Stimulated activated CD4-positive, alpha-beta T cell treated with anti-CD3 and anti-CD28 coated beads, TNF-alpha, amount 100 ng/mL, for 1 hour (primary cell): ENCODE measurements around the gene CDK13.

Experiments
- DNase-seq, 3 donors: peaks; one replicate each; pipeline ENCODE4 v3.0.0-alpha.2; 2020; ENCODE audit warnings: low read depth in 3 of 3, low spot score in 1 of 3

Gene CDK13

GRCh38 chr7:40008223-40008815 is 58.3 kb downstream of the CDK13 start:
- DNase-seq = no peak

GRCh38 chr7:40009301-40009700 is 59.2 kb downstream of the CDK13 start:
- DNase-seq = no peak

- DNase-seq = no peak
These were observed 64.3 kb downstream of the CDK13 start for GRCh38 chr7:40014376-40014775.

GRCh38 chr7:40015790-40016296 is 65.8 kb downstream of the CDK13 start:
- DNase-seq = no peak

- no peak for DNase-seq
These were observed 69.5 kb downstream of the CDK13 start for GRCh38 chr7:40019558-40019957.

GRCh38 chr7:40024048-40024447 is 74.0 kb downstream of the CDK13 start:
- DNase-seq = no peak

- no peak for DNase-seq
These were observed 74.8 kb downstream of the CDK13 start for GRCh38 chr7:40024841-40025240.

GRCh38 chr7:40027545-40027944 is 77.5 kb downstream of the CDK13 start:
- no peak for DNase-seq

- no peak for DNase-seq
These were observed 83.8 kb downstream of the CDK13 start for GRCh38 chr7:40033826-40034225.

GRCh38 chr7:40041456-40041855 is 91.4 kb downstream of the CDK13 start:
- no peak for DNase-seq

GRCh38 chr7:40043164-40043563 is 93.1 kb downstream of the CDK13 start:
- no peak for DNase-seq

- DNase-seq = no peak
These were observed 97.6 kb downstream of the CDK13 start for GRCh38 chr7:40047661-40048060.

GRCh38 chr7:40057292-40057691 is 107.2 kb downstream of the CDK13 start:
- no peak for DNase-seq

- no peak for DNase-seq
These were observed 108.0 kb downstream of the CDK13 start for GRCh38 chr7:40058026-40058425.

- DNase-seq = no peak
These were observed 108.6 kb downstream of the CDK13 start for GRCh38 chr7:40058636-40059035.

GRCh38 chr7:40059057-40059456 is 109.0 kb downstream of the CDK13 start:
- no peak for DNase-seq

- no peak for DNase-seq
These were observed 122.2 kb downstream of the CDK13 start for GRCh38 chr7:40072268-40072667.

GRCh38 chr7:40073239-40073638 is 123.2 kb downstream of the CDK13 start:
- no peak for DNase-seq

GRCh38 chr7:40077849-40078248 is 127.8 kb downstream of the CDK13 start:
- no peak for DNase-seq

- DNase-seq = no peak
These were observed 142.1 kb downstream of the CDK13 start for GRCh38 chr7:40092182-40092581.

GRCh38 chr7:40093631-40094350 is 143.7 kb downstream of the CDK13 start:
- no peak for DNase-seq

- no peak for DNase-seq
These were observed 145.2 kb downstream of the CDK13 start for GRCh38 chr7:40095230-40095629.
